ENCODE data around the gene SUCNR1.
"Not testable (repeated sequence)": the region's sequence is repeated elsewhere in the genome, so short reads cannot be mapped to it uniquely, and the experiment has no call there.

SUCNR1 gene

DNA sequence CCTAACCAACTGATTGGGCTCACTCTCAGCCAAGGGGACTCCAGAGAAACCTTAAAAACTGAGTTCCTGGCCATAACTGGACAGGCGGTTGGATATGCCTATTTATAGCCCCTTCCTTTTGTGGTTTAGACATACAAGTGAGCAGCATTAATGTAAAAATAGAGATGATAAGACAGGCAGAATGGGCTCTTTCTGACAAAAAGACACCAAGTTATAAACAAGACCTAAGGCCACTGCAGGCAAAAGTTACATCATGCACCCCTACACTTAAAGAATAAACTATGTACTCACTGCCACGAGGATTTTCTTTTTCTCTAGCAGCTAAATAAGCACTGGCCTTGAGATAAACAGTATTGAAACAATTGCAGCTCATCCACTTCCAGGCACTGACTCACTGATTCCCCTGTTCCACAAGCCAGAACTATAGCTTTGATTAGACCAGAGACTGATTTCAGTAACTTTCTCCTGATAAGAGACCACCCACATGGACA, 30.1 kb downstream of the SUCNR1 start:
- no peak for DNase-seq

DNA sequence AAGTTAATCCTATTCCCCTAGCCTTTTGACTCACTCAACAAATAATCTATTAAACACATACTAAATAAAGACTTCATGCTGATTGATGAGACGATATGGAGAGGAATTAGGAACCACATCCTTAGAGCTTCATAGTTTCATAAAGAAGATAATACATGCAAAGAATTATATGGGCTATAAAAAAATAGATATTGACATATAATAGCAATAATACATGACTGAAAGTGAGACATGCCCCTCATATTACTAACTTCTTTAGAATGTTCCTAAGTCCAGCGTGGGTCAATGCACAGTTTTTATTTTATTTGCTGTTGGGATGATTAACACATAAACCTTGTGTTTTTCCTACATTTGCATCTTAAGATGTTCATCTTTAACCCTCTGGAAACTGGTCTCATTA, 32.2 kb downstream of the SUCNR1 start:
- no peak for DNase-seq

DNA sequence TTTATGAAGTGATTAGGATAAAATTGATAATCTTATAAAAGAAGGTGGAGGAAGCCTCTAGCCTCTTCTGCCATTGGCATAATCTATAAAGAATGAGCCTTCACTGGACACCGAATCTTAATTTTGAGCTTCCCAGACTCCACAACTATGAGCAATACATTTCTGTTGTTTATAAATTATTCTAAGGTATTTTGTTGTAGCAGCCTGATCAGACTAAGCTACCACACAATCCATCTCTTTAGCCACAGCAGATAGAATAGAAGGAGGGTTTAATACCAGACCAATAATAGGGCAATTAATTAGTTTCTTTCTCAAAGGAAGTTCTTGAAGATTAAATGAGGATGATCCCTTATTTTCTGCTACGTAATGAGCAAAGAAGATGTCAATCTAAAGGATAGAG, 33.3 kb downstream of the SUCNR1 start:
- DNase-seq, result no peak

DNA sequence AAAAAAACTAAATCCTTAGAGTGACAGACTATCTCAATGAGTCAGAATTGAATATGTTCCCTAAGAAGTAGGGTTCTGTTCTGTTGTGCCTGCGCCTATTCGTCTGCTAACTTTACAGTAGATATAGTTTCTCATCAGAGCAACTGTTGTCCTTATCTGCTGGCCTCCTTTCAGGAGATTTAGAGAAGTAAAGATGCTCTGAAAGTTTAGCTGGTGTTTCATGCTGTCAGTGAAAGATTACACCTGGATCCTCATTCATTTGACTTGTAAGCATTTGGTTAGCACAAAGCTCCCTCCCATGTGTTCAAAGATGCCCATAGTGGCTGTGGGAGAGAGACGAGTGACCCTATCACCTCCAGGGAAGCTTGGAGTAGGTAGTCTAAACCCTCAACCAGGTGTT, 35.0 kb downstream of the SUCNR1 start:
- DNase-seq, result no peak

- no peak for DNase-seq
Observed at GRCh38 chr3:151909681-151910405, 36.4 kb downstream of the SUCNR1 start.

- no peak for DNase-seq
Observed at GRCh38 chr3:151911462-151911861, 38.0 kb downstream of the SUCNR1 start.

DNA sequence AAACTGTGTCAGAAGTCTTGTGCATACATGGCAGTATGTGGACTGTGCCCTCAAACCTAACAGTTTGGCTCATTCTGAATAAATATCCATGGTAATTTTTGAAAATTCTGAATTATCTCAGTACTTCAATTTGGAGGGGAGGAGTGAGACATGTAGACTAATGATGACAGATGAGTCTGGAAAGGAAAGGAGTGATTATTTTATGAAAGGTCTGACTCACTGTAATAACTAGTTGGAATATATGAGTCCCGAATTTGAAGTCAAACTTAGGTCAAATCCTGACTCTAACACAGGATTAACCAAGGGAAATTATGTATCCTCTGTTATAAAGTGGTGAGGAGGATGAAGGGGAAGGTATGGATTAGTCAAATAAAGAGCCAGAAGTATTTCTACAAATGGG, 38.6 kb downstream of the SUCNR1 start:
- no peak for DNase-seq

DNA sequence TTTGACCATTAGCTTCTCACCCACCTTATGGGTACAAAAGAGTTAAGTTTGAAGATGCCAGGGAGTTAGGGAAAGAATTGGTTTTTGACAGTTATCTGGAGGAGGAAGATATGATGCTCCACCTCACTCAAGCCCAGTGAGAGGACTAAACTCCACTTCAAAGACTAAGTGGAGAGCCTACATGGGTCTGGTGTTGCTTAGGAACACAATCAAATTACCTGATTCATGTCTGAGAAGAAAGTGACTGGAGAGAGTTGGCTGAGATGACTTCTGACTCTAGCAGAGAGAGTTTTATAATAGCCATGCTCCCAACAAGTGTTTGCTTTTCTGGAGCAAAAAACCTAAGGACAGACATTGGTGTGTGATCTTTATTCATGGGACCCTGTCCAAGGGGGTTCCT, 43.3 kb downstream of the SUCNR1 start:
- DNase-seq, result no peak

- peak; percentile 33 for DNase-seq
Observed at GRCh38 chr3:151918253-151919029, 45.0 kb downstream of the SUCNR1 start.

GRCh38 chr3:151919030-151919328, 45.5 kb downstream of the SUCNR1 start:
- no peak for DNase-seq

DNA sequence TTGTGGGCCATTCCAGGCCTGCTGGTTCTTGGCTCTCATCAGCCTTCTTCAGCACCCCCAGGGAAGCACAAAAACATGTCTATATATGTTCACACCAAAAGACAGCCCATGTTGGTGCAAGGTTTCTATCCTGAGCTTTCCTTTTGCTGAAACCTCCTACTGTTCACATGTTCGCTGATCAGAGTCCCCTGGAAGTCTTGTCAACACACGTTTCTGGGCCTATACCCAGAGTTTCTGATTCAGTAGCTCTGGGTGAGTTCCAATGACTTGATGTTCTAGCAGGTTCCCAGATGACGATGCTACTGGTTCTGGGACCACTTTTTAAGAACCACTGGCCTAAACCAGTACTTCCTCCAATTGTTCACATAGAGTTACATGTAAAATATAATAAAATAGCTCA, 46.0 kb downstream of the SUCNR1 start:
- no peak for DNase-seq

DNA sequence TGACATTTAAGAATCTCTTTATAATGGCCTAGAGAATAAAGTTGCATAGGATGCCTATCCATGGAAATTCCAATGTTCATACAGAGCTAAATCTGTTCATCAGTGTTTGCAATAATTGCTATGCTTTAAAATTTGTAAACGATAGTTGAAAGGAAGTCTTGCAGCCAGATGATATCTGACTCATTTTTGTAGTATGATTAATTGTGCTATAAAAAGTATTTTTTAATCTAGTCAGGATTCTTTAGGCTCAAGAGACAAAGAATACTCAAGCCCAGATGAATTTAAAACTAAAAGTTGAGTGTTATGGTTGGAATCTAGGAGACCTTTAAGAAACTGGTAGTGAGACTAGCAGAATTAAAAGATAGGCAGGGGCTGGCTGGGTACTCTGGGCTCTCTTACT, 50.5 kb downstream of the SUCNR1 start:
- no peak for DNase-seq

DNA sequence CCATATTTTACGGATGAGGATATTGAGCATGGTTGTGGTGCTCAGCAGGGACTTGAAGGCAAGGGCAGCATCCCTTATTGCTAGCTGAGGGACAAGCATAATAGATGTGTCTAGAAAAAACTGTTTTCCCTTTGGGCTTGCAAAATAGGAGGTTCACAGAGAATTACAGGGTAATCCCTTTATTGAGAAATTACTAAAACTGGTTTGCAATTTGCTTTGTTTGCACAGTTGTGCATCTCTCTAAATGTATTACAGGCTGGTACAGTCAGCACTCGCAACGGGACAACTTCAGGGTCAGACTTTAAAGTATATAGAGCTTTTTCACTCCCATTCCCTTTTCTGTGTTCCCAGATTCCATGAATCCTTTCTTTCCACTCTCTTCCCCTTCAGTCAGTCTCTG, 51.3 kb downstream of the SUCNR1 start:
- DNase-seq, result no peak

GRCh38 chr3:151925419-151925818, 52.0 kb downstream of the SUCNR1 start:
- DNase-seq, result no peak

GRCh38 chr3:151925876-151926275, 52.4 kb downstream of the SUCNR1 start:
- no peak for DNase-seq

DNA sequence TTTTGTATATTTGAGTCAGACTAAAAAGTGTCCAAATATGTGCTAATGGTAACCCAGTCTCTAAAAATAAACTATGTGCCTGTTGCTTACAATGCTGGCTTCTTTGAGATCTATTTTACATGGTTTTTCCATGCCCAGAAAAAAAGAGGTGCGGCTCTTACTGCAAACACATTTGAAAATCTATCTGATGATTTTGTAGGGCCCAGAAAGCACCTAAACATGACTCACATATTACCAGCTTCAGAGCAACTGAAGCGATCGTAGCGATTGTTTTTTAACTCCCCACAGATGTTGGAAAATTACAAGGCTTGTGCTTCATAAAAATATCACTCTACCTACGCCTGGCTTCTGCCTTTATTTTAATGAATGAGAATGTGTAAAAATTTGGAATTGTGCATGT, 53.5 kb downstream of the SUCNR1 start:
- DNase-seq, result no peak

- not testable (repeated sequence) for DNase-seq
Observed at GRCh38 chr3:151927915-151928525, 54.6 kb downstream of the SUCNR1 start.

- no peak for DNase-seq
Observed at GRCh38 chr3:151931171-151931570, 57.7 kb downstream of the SUCNR1 start.

DNA sequence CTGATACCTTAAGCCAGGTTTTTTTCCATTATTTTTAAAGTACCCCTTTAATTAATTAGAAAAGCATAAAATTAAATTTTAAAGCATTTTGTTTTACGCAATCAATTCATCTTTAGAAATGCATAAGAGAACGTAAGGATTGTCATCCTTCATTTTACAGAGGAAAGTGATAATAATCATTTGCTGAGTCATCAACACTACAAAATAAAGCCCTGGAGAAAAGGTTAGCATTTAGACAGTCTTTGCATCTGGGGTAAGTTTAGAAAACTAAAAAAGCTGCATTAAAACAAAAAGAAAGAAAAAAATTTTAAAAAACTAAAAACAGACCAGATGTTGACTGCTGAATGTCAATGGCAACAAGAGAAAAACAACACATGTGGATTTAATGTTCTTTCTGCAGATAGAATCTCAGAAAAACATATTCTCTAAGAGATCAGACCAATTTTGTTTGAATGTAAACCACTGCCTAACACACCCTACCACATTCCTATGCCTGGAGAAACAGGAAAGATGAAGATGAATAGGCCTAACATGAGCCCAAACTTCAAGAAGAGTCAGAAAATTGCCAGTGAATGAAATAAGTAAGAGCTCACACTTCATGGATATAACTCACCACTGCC, 59.9 kb downstream of the SUCNR1 start:
- no peak for DNase-seq
